ENCODE data around the gene DEPDC1.
A peak's percentile ranks its signal among the peaks of the same experiment; 100 is the strongest.
"Not testable (repeated sequence)": the region's sequence is repeated elsewhere in the genome, so short reads cannot be mapped to it uniquely, and the experiment has no call there.

DEPDC1 gene

DNA sequence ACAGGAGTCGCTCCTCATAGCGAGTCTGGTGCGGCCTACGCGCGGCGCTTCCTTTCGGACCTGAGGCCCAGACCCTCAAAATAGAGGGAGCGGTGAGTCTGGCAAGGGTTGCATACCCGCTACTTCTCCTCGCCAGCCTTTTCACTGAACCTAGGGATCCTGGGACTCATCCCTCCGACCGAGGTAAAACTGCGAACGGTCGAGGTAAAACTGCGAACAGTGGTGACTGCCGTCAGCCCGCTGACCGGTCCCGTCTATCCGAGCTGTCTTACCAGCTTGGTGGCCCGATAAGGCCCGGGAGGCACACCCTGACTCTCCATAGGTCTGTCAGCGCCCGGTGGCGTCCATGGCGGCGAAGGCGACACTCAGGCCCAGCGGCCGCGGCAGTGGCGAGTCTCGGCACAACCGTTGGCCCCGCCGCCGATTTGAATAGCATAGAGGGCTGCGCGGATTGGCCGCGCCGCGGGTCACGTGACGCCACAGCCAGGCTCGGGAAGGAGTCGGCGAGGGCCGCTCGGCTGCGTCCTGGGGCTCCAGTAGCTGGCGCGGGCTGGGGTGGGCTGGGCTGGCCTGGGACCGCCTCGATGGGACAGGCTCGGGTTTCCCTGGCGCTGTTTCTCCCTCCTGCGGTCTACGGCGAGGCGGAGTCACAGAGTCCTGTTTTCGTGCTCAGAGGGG lies at the start of gene DEPDC1:
Gene DEPDC1 (minus strand): TSS at position 403 of the 678 bp plus-strand sequence. CDS start 83 bp downstream, at position 320.
- DNase-seq = peak; percentile 73

DNA sequence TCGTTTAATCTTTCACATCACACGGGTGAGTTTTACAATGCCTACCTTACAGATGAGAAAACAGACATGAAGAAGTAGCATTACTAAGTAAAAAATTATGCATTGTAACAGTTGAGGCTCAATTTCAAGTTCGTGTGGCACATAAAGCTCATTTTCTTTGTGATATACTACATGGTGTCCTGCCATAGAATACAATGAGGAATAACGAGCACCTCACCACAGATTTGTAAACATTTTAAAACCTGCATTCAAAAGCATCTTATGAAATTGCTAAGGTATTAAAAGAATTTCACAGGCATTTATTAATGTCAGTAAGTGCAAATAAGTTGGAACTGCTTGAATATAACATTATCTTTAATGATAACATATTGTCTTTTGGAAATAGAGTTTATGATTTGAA lies 47.8 kb upstream of the DEPDC1 start:
- DNase-seq = no peak

DNA sequence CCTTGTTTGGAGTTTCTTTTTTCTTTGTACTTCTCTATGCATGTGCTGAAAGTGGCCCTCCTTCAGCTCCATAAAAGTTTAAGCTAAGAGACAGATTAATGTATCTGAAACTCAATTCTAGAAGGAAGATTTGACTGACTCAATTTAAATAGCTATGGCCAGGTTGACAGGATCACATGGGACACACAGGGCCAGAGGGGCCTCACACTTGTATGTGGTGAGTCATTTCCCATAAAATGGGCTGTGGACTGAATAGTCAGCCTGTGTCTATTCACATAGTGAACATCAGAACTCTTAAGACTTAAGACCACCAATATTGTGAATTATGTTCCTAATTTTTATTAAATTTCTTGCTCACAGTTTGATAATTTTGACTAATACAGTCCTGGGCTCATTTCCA lies 45.7 kb upstream of the DEPDC1 start:
- DNase-seq = no peak

DNA sequence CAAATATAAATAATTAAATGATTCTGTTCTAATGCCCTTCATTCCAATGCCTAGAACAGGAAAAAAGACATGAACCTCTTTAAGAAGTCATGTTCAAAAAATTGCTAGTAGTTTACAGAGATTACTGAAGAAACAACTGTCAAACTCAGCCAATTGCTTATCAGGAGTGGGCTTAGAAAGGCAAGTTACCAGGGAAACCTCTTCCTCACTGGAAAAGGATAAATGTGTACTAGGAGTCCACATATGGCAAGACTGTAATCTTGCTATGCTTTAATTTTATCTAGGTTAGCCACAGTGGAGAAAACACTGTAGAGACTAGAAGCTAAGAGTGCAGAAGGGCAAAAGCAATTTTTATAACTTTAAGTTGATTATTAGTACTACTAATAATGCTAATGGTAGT lies 42.1 kb upstream of the DEPDC1 start:
- DNase-seq = no peak

GRCh38 chr1:68528243-68528642 lies 31.4 kb upstream of the DEPDC1 start:
- no peak for DNase-seq

- no peak for DNase-seq
Observed at GRCh38 chr1:68525781-68526180, 28.9 kb upstream of the DEPDC1 start.

DNA sequence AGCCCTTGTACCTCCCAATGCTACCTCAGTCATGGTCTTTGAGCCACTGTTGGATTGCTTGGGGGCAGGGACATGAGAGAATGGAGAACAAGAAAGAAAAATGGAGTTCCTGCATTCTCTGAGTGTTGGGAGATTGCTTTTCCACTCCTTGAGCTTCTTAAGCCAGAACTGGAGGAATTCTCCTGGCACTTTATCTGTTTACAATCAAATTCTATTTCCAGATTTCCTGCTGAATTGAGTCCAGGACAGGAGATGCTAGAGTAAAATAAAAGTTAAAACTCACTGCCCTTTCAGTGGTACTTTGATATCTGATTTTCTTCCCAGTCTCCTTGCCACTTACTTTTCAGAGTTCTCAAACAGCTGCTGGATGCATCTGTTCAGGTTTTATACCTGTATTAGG lies 24.4 kb upstream of the DEPDC1 start:
- no peak for DNase-seq

DNA sequence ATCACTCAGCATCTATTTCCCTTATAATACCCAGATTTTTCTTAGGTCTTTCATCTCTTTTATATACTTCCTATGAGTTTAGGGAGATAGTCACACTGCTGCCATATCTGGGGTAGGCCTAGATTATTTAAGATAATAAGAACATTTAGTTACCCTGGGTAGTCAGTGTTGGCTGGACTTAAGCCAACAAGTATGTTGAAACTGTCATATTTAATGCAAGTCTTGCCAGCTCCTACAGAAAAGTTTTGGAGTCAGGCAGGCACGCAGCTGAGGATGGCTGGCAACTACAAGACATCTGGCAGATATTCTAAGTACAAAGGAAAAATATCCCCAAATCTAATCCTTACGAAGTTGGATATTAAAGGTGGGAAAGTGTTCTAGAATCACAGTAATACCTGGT lies 19.2 kb upstream of the DEPDC1 start:
- DNase-seq = no peak

DNA sequence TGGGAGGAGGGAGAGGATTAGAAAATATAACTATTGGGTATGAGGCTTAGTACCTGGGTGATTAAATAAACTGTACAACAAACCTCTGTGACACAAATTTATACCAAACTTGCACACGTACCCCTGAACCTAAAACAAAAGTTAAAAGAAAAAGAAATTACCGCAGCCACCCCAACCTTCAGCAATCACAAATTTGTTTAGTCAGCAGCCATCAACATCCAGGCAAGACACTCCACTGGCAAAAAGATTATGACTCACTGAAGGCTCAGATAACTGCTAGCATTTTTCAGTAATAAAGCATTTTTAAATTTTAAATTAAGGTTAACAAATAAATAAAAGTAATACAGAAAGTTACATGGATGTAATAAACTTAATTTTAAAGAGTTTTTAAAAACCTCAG lies 14.4 kb upstream of the DEPDC1 start:
- DNase-seq = no peak

- no peak for DNase-seq
Observed at GRCh38 chr1:68506386-68506785, 9.5 kb upstream of the DEPDC1 start.

GRCh38 chr1:68503085-68503484 lies 6.2 kb upstream of the DEPDC1 start:
- DNase-seq = no peak

DNA sequence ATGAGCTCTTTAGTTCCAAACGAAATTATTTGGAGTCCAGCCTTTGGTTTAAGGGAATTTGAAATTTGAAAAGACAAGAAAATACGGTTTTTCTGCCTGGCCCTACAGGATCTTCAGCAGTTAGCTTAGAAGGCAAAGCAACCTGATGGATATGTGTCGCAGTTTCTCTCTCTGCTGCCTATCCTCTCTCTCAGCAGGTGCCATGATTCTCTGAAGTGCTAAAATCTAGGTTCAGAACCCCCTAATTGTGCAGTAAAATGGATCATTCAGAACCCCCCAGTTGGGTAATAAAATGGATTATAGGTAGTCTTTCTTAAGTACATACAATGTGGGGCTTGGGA lies 446 bp upstream of the DEPDC1 start:
- DNase-seq = no peak

DNA sequence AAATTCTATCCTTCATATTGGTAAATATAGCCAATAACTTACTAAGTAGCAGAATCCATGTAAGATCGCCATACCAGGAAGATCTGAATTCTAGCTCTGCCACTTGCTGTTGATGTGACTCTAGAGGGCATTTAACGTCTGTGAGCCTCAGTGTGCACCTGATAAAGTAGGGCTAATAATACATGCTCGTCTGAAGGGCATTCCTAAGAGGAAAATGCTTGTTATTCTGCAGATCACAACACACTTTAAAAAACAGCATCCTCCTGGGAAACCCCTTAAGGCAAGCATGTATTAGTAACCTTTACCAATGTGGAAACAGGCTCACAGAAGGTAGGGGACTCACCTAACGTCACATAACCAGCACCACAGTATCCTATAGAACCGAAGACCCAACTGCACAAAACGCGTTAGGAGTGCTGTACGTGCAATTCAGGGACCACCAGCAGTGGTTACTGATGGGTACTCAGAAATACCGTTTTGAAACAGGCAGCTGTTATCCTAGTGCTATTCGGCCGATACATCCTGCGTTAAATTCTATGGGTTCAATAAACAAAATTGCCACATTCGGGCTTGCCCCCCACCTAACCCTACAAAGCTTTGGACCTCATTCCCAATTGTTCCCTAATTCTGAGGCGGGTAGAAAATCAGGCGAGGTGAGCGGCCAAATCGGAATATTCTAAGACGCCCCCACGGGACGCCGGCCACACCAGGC lies 758 bp downstream of the DEPDC1 start:
- DNase-seq = no peak

- DNase-seq = no peak
Observed at GRCh38 chr1:68495532-68495931, 1.4 kb downstream of the DEPDC1 start.

GRCh38 chr1:68493193-68493592 lies 3.7 kb downstream of the DEPDC1 start:
- DNase-seq = no peak

- not testable (repeated sequence) for DNase-seq
Observed at GRCh38 chr1:68492255-68492654, 4.6 kb downstream of the DEPDC1 start.

DNA sequence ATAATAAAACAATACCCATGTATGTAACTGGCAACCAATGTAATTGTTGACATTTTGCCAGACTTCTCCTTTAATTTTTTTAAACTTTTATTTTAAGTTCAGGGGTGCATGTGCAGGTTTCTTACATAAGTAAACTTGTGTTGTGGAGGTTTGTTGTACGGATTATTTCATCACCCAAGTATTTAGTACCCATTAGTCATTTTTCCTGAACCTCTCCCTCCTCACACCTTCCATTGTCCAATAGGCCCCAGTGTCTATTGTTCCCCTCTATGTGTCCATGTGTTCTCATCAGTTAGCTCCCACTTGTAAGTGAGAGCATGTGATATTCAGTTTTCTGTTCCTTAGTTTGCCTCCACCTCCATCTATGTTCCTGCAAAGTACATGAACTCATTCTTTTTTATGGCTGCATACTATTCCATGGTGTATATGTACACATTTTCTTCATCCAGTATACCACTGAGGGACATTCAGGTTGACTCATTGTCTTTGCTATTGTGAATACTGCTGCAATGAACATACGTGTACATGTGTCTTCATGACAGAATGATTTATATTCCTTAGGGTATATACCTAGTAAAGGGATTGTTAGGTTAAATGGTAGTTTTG lies 6.7 kb downstream of the DEPDC1 start:
- DNase-seq = no peak

- no peak for DNase-seq
Observed at GRCh38 chr1:68485431-68486022, 11.4 kb downstream of the DEPDC1 start.

- no peak for DNase-seq
Observed at GRCh38 chr1:68484618-68485017, 12.3 kb downstream of the DEPDC1 start.

GRCh38 chr1:68481041-68481440 lies 15.8 kb downstream of the DEPDC1 start:
- DNase-seq = no peak

GRCh38 chr1:68479501-68479900 lies 17.4 kb downstream of the DEPDC1 start:
- no peak for DNase-seq

- DNase-seq = no peak
Observed at GRCh38 chr1:68478662-68479061, 18.2 kb downstream of the DEPDC1 start.

GRCh38 chr1:68476626-68477025 lies 20.3 kb downstream of the DEPDC1 start:
- DNase-seq = not testable (repeated sequence)

DNA sequence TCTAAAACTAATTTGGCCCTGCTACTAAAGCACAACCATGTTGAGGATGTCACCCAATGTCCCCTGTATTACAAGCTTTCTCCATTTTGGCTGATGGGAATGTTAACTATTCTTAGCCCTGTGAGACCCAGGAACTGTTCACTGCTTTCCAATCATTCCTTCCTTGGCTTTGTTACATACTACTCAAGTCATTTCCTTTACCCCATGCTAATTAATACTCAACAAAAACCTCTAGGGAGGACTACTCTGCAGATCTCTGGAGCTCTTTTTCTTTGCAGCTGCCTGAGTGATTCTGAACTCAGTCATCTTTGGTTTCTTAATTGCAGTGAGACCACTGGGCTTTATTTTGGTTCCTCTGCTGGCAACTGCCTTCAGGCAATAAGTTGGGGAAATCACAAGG lies 23.8 kb downstream of the DEPDC1 start:
- no peak for DNase-seq
